Measurements from ENCODE around the gene KRTAP4-9. TPM values are rescaled to one million over a fixed set of nuclear protein-coding genes. Genes with fewer than 3 reads are reported as not detected.
"Not testable (repeated sequence)": the region's sequence is repeated elsewhere in the genome, so short reads cannot be mapped to it uniquely, and the experiment has no call there.

Gene KRTAP4-9
- total and polyA plus RNA-seq, 2 donors from 2014 or later = not detected

DNA sequence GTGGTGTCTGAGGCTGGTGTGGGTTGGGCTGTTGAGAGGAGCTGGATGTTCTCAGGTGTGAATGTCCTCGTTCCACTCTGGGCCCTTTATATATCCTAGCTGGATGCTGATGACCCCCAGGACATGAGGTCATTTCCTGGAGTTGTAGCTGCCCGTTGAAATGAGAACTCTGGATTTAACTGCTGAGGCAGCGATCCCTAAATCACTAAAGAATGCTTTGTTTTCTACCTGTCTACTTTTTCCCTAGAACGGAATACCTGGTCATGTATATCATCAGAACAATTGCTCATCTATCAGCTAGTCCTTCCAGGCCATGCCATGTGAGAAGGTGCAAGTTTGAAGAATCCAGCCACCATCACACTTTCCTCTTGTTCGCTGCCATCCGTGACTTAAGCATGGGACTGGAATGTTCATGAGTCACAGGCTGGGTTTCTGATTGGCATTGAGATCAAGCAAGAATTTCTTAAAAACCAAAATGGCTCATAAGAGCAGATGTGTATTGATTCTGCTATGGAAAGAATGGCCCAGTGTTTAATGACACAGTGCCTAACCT lies 45.1 kb upstream of the KRTAP4-9 start, which contains the start of gene KRTAP2-3:
TSS of gene KRTAP2-3 (minus strand) at position 63 of the 553 bp plus-strand sequence. CDS start 64 bp downstream, outside the sequence.
- no peak within 1 kb of the TSS for H3K9ac ChIP-seq (ENCODE audit: low read length in 3 of 3)
- FAIRE-seq = no peak

DNA sequence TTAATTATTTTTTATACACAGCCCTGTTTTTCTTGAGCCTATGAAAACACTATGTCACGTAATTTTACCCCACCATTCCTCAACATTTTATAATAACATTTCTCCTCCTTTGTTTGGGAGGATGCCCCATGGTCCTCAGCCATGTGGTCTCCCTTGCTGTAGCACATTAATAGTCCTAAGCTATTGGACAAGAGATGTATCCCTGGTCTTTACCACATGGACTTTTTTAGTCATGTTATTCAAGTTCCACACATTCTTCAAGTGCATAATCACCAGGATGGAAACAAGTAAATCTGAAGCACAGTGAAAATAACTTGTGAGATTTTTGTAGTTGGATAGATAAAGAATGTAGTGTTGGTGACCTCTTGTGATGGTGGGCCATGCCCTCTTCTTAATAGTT lies 43.2 kb upstream of the KRTAP4-9 start:
- Histone ChIP-seq H3K9ac (ENCODE audit: low read length in 3 of 3) (no peak overlapping the region), H3K4me3 (ENCODE audit: low read length in 3 of 3) (no peak overlapping the region), H3K4me1 (ENCODE audit: control insufficient read depth in 2 of 3, insufficient read depth in 2 of 3, low read depth in 1 of 3, low read length in 3 of 3) (no peaks in the 10 kb centered on the region), H3K27me3 (ENCODE audit: control insufficient read depth, insufficient read depth, low read length) (no peaks in the 10 kb centered on the region), H3K27ac (ENCODE audit: low read depth in 2 of 2, low read length in 2 of 2) (no peak overlapping the region), H3K36me3 (ENCODE audit: control insufficient read depth in 2 of 3, insufficient read depth in 3 of 3, low read length in 3 of 3) (no peaks in the 10 kb centered on the region), H3K9me3 (ENCODE audit: control insufficient read depth in 2 of 3, insufficient read depth in 1 of 3, low read length in 3 of 3) (no peaks in the 10 kb centered on the region)
- DNase-seq (no peak), FAIRE-seq (no peak)
- TF ChIP-seq CTCF (IDR thresholded peaks at IDR 0.05; ENCODE audit: borderline replicate concordance, extremely low read depth, insufficient read depth) = no peak
- intact Hi-C loops (cut with DNase I) = no loop called here

More for the DNA sequence above, 45.1 kb upstream of the KRTAP4-9 start, which contains the start of gene KRTAP2-3:
- Histone ChIP-seq H3K27ac (ENCODE audit: low read depth in 2 of 2, low read length in 2 of 2) (no peak within 1 kb of the TSS), H3K4me3 (ENCODE audit: low read length in 3 of 3) (no peak within 1 kb of the TSS), H3K4me1 (ENCODE audit: control insufficient read depth in 2 of 3, insufficient read depth in 2 of 3, low read depth in 1 of 3, low read length in 3 of 3) (no peaks in the 10 kb centered on the region), H3K36me3 (ENCODE audit: control insufficient read depth in 2 of 3, insufficient read depth in 3 of 3, low read length in 3 of 3) (no peaks in the 10 kb centered on the region), H3K27me3 (ENCODE audit: control insufficient read depth, insufficient read depth, low read length) (no peaks in the 10 kb centered on the region), H3K9me3 (ENCODE audit: control insufficient read depth in 2 of 3, insufficient read depth in 1 of 3, low read length in 3 of 3) (no peaks in the 10 kb centered on the region)
- no peak for TF ChIP-seq CTCF (IDR thresholded peaks at IDR 0.05; ENCODE audit: borderline replicate concordance, extremely low read depth, insufficient read depth)
- intact Hi-C loops (cut with DNase I) = no loop called here
- DNase-seq = peak in 2 of 5 donors; percentile 8 to 14

DNA sequence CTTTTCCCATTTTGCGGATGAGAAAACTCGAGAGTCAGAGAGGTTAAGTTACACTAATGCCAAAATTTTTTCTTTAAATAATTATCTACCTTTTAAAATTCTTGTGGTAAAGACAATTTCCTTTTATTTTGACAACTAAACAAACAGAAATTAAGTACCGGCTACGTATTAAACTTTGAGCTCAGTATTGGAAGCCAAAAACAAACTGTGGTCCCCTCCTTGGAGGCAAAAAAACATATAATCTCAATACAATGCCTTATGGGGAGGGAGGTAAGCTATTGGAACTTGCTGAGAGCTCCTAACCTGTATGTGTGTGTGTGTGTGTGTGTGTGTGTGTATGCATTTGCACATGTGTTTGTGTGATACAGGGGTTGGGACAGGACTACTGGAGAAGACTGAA lies 41.7 kb upstream of the KRTAP4-9 start:
- no peak for TF ChIP-seq CTCF (IDR thresholded peaks at IDR 0.05; ENCODE audit: borderline replicate concordance, extremely low read depth, insufficient read depth)
- Histone ChIP-seq H3K9me3 (ENCODE audit: control insufficient read depth in 2 of 3, insufficient read depth in 1 of 3, low read length in 3 of 3) (no peaks in the 10 kb centered on the region), H3K27me3 (ENCODE audit: control insufficient read depth, insufficient read depth, low read length) (no peaks in the 10 kb centered on the region), H3K4me1 (ENCODE audit: control insufficient read depth in 2 of 3, insufficient read depth in 2 of 3, low read depth in 1 of 3, low read length in 3 of 3) (no peaks in the 10 kb centered on the region), H3K36me3 (ENCODE audit: control insufficient read depth in 2 of 3, insufficient read depth in 3 of 3, low read length in 3 of 3) (no peaks in the 10 kb centered on the region), H3K9ac (ENCODE audit: low read length in 3 of 3) (no peak overlapping the region), H3K4me3 (ENCODE audit: low read length in 3 of 3) (no peak overlapping the region), H3K27ac (ENCODE audit: low read depth in 2 of 2, low read length in 2 of 2) (no peak overlapping the region)
- DNase-seq = no peak
- no peak for FAIRE-seq
- intact Hi-C loops (cut with DNase I) = no loop called here

- intact Hi-C loops (cut with DNase I) = no loop called here
- Histone ChIP-seq H3K9ac (ENCODE audit: low read length in 3 of 3) (no peak overlapping the region), H3K9me3 (ENCODE audit: control insufficient read depth in 2 of 3, insufficient read depth in 1 of 3, low read length in 3 of 3) (no peaks in the 10 kb centered on the region), H3K27me3 (ENCODE audit: control insufficient read depth, insufficient read depth, low read length) (no peaks in the 10 kb centered on the region), H3K4me3 (ENCODE audit: low read length in 3 of 3) (no peak overlapping the region), H3K36me3 (ENCODE audit: control insufficient read depth in 2 of 3, insufficient read depth in 3 of 3, low read length in 3 of 3) (no peaks in the 10 kb centered on the region), H3K4me1 (ENCODE audit: control insufficient read depth in 2 of 3, insufficient read depth in 2 of 3, low read depth in 1 of 3, low read length in 3 of 3) (no peaks in the 10 kb centered on the region), H3K27ac (ENCODE audit: low read depth in 2 of 2, low read length in 2 of 2) (no peak overlapping the region)
- TF ChIP-seq CTCF (IDR thresholded peaks at IDR 0.05; ENCODE audit: borderline replicate concordance, extremely low read depth, insufficient read depth) = no peak
- FAIRE-seq (no peak), DNase-seq (no peak)
These were observed 40.9 kb upstream of the KRTAP4-9 start for GRCh38 chr17:41064301-41064700.

DNA sequence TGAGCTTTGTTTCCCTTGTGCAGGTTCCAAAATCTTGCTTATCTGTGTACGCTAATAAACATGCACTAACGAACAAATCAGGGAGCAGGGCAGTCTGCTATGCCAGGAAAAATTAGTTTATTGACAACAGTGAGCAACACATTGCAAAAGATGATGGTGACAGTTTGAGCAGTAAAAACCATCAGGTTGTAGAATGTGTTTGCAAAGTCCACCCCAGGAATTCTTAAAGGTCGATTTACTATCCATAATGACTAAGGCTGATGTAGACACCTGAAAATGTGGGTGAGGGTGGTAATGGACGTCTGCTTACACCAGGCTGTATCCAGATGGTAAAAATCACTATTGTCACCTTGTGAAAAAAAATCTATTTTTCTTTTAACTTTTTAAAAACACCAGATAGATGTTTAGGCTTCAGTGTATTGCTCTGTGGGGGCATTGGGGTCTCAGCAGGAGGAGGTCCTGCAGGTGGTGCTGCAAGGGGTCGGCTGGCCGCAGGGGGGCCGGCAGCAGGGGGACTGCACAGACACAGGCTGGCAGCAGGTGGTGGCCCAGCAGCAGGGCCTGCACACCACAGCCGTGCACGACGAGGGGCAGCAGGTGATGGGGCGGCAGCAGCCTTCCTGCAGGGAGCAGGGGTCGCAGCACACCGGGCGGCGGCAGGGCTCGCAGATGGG lies 40.0 kb upstream of the KRTAP4-9 start:
- H3K36me3 ChIP-seq (ENCODE audit: control insufficient read depth in 2 of 3, insufficient read depth in 3 of 3, low read length in 3 of 3); H3K4me1 ChIP-seq (ENCODE audit: control insufficient read depth in 2 of 3, insufficient read depth in 2 of 3, low read depth in 1 of 3, low read length in 3 of 3); intact Hi-C loops (cut with DNase I); FAIRE-seq; DNase-seq; H3K9me3 ChIP-seq (ENCODE audit: control insufficient read depth in 2 of 3, insufficient read depth in 1 of 3, low read length in 3 of 3); H3K27me3 ChIP-seq (ENCODE audit: control insufficient read depth, insufficient read depth, low read length); H3K27ac ChIP-seq (ENCODE audit: low read depth in 2 of 2, low read length in 2 of 2); H3K9ac ChIP-seq (ENCODE audit: low read length in 3 of 3); H3K4me3 ChIP-seq (ENCODE audit: low read length in 3 of 3): not testable (repeated sequence)

Data from kidney (tissue), 14 donors.